Subcutaneous abdominal adipose tissue (tissue), 5 donors: ENCODE measurements around the gene SLC22A12.

Experiments
- H3K27ac ChIP-seq: one replicate; pipeline ENCODE4 v1.7.0; 2013; ENCODE audit warnings: low read depth, mild to moderate bottlenecking, inconsistent platforms, low read length, moderate library complexity
- H3K27me3 ChIP-seq, 5 donors: one replicate each; pipeline ENCODE4 v1.7.0; 2013; ENCODE audit warnings: low read length in 5 of 5, inconsistent platforms in 1 of 5; ENCODE audit not compliant: control insufficient read depth in 5 of 5, insufficient read depth in 4 of 5
- H3K36me3 ChIP-seq, 5 donors: one replicate each; pipeline ENCODE4 v1.7.0; 2013; ENCODE audit warnings: low read length in 5 of 5; ENCODE audit not compliant: control insufficient read depth in 5 of 5, insufficient read depth in 5 of 5
- H3K4me1 ChIP-seq, 5 donors: one replicate each; pipeline ENCODE4 v1.7.0; 2013; ENCODE audit warnings: low read length in 5 of 5, mild to moderate bottlenecking in 3 of 5, moderate library complexity in 1 of 5; ENCODE audit not compliant: control insufficient read depth in 5 of 5, insufficient read depth in 5 of 5
- H3K4me3 ChIP-seq, 5 donors: one replicate each; pipeline ENCODE4 v1.7.0; 2013; ENCODE audit warnings: low read length in 5 of 5, low read depth in 1 of 5
- H3K9ac ChIP-seq, 5 donors: one replicate each; pipeline ENCODE4 v1.7.0; 2013; ENCODE audit warnings: low read length in 5 of 5, mild to moderate bottlenecking in 4 of 5, moderate library complexity in 3 of 5
- H3K9me3 ChIP-seq, 5 donors: one replicate each; pipeline ENCODE4 v1.7.0; 2013; ENCODE audit warnings: low read length in 5 of 5; ENCODE audit not compliant: control insufficient read depth in 5 of 5
- donor health status: healthy.
- donor health status: healthy.
- donor health status: healthy.
- donor health status: healthy.
- donor health status: healthy.

SLC22A12 gene

GRCh38 chr11:64620381-64620971 is 29.5 kb downstream of the SLC22A12 start:
- no peak overlapping the region for H3K27ac ChIP-seq
- H3K36me3 ChIP-seq = no peaks in the 10 kb centered on the region
- peaks cover 0 to 20% (median 0%) of the 10 kb centered on the region in 5 donors for H3K4me1 ChIP-seq
- no peaks in the 10 kb centered on the region for H3K9me3 ChIP-seq
- no peak overlapping the region for H3K4me3 ChIP-seq
- peaks cover 0 to 3% (median 0%) of the 10 kb centered on the region in 5 donors for H3K27me3 ChIP-seq
- H3K9ac ChIP-seq = no peak overlapping the region

GRCh38 chr11:64621283-64622019 is 30.4 kb downstream of the SLC22A12 start:
- Histone ChIP-seq H3K9me3 (no peaks in the 10 kb centered on the region), H3K4me1 (peaks cover 0 to 20% (median 0%) of the 10 kb centered on the region in 5 donors), H3K4me3 (no peak overlapping the region), H3K27ac (no peak overlapping the region), H3K27me3 (peaks cover 0 to 3% (median 0%) of the 10 kb centered on the region in 5 donors), H3K36me3 (no peaks in the 10 kb centered on the region), H3K9ac (no peak overlapping the region)

GRCh38 chr11:64622681-64623080 is 31.7 kb downstream of the SLC22A12 start:
- H3K27ac ChIP-seq = no peak overlapping the region

GRCh38 chr11:64624883-64625481 is 34.0 kb downstream of the SLC22A12 start:
- H3K4me3 ChIP-seq = no peak overlapping the region
- no peak overlapping the region for H3K9ac ChIP-seq
- H3K4me1 ChIP-seq = peaks cover 0 to 18% (median 0%) of the 10 kb centered on the region in 5 donors
- H3K36me3 ChIP-seq = peaks cover 0 to 3% (median 0%) of the 10 kb centered on the region in 5 donors
- no peaks in the 10 kb centered on the region for H3K9me3 ChIP-seq
- no peak overlapping the region for H3K27ac ChIP-seq
- peaks cover 0 to 3% (median 0%) of the 10 kb centered on the region in 5 donors for H3K27me3 ChIP-seq

More at GRCh38 chr11:64622681-64623080, 31.7 kb downstream of the SLC22A12 start:
- Histone ChIP-seq H3K9ac (no peak overlapping the region), H3K27me3 (peaks cover 0 to 3% (median 0%) of the 10 kb centered on the region in 5 donors), H3K4me3 (no peak overlapping the region), H3K9me3 (no peaks in the 10 kb centered on the region), H3K36me3 (no peaks in the 10 kb centered on the region), H3K4me1 (peaks cover 0 to 20% (median 0%) of the 10 kb centered on the region in 5 donors)

GRCh38 chr11:64626637-64627036 is 35.6 kb downstream of the SLC22A12 start:
- Histone ChIP-seq H3K27me3 (peaks cover 0 to 9% (median 0%) of the 10 kb centered on the region in 5 donors), H3K4me3 (no peak overlapping the region), H3K4me1 (peaks cover 0 to 5% (median 0%) of the 10 kb centered on the region in 5 donors), H3K9me3 (no peaks in the 10 kb centered on the region), H3K36me3 (peaks cover 0 to 3% (median 0%) of the 10 kb centered on the region in 5 donors), H3K27ac (no peak overlapping the region), H3K9ac (no peak overlapping the region)

- Histone ChIP-seq H3K9me3 (no peaks in the 10 kb centered on the region), H3K36me3 (peaks cover 0 to 3% (median 0%) of the 10 kb centered on the region in 5 donors), H3K27me3 (peaks cover 0 to 11% (median 0%) of the 10 kb centered on the region in 5 donors), H3K27ac (no peak overlapping the region), H3K9ac (no peak overlapping the region), H3K4me3 (no peak overlapping the region), H3K4me1 (peaks cover 0 to 5% (median 0%) of the 10 kb centered on the region in 5 donors)
Measured at GRCh38 chr11:64627371-64627770, 36.4 kb downstream of the SLC22A12 start.

DNA sequence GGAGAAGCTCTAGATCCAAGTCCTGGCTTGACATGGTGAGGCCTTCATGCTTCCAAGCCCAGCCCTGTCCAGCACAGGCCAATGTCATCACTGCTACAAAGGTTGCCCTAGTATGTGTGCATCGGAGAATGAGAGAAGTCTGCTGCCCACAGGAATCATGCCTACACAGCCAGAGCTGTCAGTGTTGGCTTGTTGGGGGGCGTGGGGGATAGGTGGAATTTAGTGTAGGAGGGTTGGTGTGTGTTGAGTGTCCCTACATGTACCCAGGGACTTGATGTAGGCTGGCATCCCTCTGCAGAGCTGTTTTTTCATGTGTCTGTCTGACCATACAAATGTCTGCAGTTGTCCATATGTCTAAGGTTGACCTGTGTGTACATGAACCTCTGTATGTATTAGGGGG is 37.6 kb downstream of the SLC22A12 start:
- H3K4me3 ChIP-seq = no peak overlapping the region
- no peak overlapping the region for H3K9ac ChIP-seq
- H3K4me1 ChIP-seq = peaks cover 0 to 5% (median 0%) of the 10 kb centered on the region in 5 donors
- H3K9me3 ChIP-seq = no peaks in the 10 kb centered on the region
- H3K36me3 ChIP-seq = peaks cover 0 to 3% (median 0%) of the 10 kb centered on the region in 5 donors
- peaks cover 0 to 12% (median 0%) of the 10 kb centered on the region in 5 donors for H3K27me3 ChIP-seq
- H3K27ac ChIP-seq = no peak overlapping the region

DNA sequence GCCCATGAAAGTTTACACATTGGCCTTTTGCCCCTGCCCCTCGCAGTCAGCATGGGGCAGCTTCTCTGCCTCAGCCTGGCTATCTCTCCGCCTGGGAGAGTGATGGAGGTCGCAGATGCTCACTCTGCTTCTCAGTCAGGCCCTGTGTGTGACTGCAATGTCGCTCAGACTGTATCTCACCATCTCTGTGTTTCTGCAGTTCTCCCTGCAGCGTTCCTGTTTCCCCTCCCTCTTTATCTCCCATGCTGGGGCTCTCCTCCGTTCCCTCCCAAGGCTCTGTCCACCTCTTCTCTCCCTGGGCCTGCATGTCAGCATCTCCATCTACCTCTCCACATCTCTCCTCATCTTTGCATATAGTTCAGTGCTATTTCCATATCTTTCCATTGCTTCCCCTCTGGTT is 38.1 kb downstream of the SLC22A12 start:
- peaks cover 0 to 3% (median 0%) of the 10 kb centered on the region in 5 donors for H3K36me3 ChIP-seq
- H3K9ac ChIP-seq = no peak overlapping the region
- H3K9me3 ChIP-seq = no peaks in the 10 kb centered on the region
- H3K4me3 ChIP-seq = no peak overlapping the region
- H3K27ac ChIP-seq = no peak overlapping the region
- H3K4me1 ChIP-seq = peaks cover 0 to 5% (median 0%) of the 10 kb centered on the region in 5 donors
- H3K27me3 ChIP-seq = peaks cover 0 to 12% (median 0%) of the 10 kb centered on the region in 5 donors

DNA sequence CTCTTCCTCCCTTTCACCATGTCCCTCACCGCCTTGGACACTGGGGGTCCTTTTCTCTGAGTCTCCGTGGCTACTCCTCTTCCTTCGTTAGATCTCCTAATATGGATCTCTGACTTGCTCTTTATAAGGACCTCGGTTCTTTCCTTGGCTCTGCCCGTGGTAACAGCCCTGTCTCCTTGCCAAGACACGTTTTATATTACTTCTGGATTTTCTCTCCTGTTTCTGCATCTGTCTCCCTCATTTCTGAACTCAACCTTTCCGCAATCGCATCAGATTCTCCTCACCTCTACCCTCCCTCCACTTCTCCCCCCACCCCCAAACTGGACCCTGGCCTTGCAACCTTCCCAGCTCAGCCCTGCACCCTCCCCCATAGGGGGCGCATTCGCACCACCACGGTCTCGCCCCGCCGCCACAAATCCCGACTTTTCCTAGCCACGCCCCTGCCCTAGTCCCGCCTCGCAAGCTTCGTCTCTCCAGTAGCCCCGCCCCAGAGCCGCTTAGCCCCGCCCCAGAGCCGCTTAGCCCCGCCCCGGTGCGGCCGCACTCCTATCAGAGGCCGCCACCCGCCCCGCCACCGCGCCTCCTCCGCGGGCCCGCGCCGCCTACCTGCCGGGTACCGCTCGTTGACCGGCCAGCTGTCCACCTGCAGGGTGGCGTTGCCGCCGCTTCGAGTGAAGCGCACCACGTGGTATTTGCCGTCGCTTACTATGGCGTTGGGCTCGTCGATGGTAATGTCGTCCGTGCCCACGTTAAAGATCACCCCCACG is 39.0 kb downstream of the SLC22A12 start:
- Histone ChIP-seq H3K4me1 (peaks cover 0 to 3% (median 0%) of the 10 kb centered on the region in 5 donors), H3K4me3 (no peak overlapping the region), H3K27me3 (peaks cover 0 to 19% (median 0%) of the 10 kb centered on the region in 5 donors), H3K36me3 (peaks cover 0 to 3% (median 0%) of the 10 kb centered on the region in 5 donors), H3K9ac (no peak overlapping the region), H3K27ac (no peak overlapping the region), H3K9me3 (no peaks in the 10 kb centered on the region)
